HK-2 (cell line): ENCODE results near the gene TSPYL4.
"Not testable (repeated sequence)": the region's sequence is repeated elsewhere in the genome, so short reads cannot be mapped to it uniquely, and the experiment has no call there.

Experiments
- DNase-seq: peaks from one replicate; pipeline ENCODE4 v3.0.0-alpha.2; 2018; ENCODE audit not compliant: unreplicated experiment

Gene TSPYL4

GRCh38 chr6:116253505-116254296, at the start of gene TSPYL4:
TSPYL4 (minus strand) TSS chr6:116254075; CDS start chr6:116254008, 67 bp downstream.
- peak; percentile 89 for DNase-seq

GRCh38 chr6:116301104-116301503, 47.2 kb upstream of the TSPYL4 start:
- no peak for DNase-seq

- DNase-seq: no peak
Observed at GRCh38 chr6:116300566-116300965, 46.7 kb upstream of the TSPYL4 start.

DNA sequence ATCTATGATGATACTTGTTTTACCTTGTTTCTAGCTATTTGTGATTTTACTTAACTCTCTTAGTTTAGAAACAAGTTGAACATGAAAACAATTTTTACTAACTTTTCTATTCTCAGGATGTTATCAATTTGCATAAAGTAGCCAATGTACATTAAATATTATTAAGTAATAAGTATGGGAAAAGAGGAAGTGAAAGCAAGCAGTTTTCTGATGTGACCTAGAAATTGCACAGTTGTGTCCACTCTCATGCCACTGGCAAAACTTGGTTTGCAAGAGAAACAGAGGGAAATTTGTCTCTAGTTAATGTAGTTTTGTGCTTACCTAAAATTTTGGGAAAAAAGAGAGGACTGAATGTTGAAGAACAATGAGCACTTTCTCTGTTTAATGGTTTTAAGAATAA, 45.1 kb upstream of the TSPYL4 start:
- no peak for DNase-seq

- no peak for DNase-seq
Observed at GRCh38 chr6:116298273-116298672, 44.4 kb upstream of the TSPYL4 start.

DNA sequence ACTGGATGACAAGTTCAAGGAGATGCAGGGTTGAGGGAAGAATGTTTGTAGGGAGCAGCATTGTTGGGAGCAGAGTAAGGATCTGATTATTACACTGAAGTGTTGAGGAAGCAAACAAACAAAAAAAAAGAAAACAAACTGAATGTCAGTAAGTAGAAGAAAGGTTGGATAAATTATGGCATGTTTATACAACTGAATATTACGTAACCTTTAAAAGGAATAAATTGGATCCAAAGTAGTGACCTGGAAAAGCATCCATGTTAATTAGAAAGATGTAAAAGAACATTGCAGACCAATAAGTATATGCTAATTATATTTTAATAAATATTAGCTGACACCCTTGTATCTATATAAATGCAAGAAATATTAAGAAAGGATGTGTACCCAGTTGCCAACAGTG, 38.7 kb upstream of the TSPYL4 start:
- DNase-seq: no peak

- DNase-seq: no peak
Observed at GRCh38 chr6:116291701-116292396, 38.0 kb upstream of the TSPYL4 start.

DNA sequence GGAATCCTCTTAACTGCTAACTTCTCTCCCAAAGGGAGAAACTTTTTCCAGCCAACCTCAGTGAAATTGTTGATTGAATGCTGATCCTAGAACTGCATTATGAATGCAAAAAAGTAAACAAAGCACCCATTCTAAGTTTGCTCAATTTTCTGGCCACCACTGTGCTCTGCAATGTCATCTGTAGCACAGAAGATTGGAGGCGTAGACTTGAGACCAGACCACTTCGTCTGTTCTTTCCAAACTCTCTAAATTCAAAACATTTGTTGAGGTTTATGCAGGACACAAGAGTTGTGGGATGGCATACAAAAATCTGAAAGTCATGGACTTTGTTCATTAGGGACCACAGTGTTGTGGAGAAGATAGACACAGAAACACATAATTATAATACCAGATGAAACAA, 36.9 kb upstream of the TSPYL4 start:
- DNase-seq: no peak

DNA sequence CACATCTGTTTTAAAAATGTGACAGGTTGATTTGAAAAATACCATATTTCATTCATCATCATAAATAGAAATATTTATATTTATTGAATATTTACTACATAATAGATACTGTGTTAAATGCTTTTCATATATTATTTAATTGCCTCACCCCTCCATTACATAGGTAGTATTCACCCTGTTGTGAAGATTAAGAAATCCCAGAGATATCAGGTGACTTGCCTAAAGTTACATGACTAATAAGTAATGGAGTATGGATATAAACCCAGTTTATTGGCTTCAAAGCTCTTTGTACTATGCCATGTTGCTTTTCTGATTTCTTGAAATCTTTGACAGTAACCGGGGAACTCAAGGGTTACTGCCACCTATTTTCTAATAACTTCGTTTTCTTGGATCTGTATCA, 36.0 kb upstream of the TSPYL4 start:
- DNase-seq: no peak

DNA sequence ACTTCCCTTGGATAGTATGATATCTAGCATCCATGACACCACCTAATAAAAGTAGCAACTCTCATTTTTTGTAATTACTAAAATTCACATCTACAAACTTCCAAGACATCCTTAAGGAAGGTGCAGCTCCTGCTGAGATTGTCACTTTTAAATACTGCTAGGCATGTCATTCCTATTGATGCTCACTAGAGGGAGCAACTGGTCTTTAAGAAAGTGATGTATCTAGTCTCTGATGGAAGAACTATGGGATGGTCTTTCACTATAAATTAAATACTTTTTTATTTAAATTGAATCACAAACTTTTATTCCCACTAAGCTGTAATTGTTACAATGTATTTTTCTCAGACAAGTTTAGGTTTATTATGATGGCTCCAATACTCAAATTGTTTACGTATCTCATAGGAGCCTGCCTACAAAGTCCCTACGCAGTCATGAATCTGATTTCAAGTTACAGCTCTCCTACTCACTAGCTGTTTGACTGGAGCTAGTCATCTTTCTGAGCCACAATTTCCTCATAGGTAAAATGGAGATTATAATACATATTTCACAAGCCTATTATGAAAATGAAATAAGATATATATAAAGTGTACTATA, 33.9 kb upstream of the TSPYL4 start:
- DNase-seq: no peak

GRCh38 chr6:116286773-116287358, 33.0 kb upstream of the TSPYL4 start:
- no peak for DNase-seq

GRCh38 chr6:116284984-116285383, 31.1 kb upstream of the TSPYL4 start:
- not testable (repeated sequence) for DNase-seq

DNA sequence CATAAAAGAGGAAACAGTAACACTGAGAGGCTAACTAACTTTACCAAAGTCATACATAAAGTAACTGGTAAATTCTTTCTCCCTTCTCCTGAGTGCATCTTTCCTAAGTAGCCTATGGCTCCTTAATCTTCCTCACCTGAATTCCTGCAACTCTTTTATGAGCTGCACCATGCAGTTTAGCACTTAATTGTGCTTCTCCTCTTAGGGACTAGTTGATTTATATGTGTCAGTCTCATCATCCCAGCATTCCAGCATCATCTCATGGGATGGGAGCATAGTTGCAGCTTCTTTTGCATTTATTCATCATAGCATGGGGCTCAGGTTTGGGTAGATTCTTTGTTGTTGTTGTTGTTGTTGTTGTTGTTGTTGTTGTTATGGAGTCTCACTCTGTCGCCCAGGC, 29.3 kb upstream of the TSPYL4 start:
- DNase-seq: no peak

GRCh38 chr6:116282698-116283097, 28.8 kb upstream of the TSPYL4 start:
- no peak for DNase-seq

- no peak for DNase-seq
Observed at GRCh38 chr6:116280933-116281316, 27.1 kb upstream of the TSPYL4 start.

GRCh38 chr6:116280161-116280932, 26.5 kb upstream of the TSPYL4 start:
- DNase-seq: peak; percentile 13

DNA sequence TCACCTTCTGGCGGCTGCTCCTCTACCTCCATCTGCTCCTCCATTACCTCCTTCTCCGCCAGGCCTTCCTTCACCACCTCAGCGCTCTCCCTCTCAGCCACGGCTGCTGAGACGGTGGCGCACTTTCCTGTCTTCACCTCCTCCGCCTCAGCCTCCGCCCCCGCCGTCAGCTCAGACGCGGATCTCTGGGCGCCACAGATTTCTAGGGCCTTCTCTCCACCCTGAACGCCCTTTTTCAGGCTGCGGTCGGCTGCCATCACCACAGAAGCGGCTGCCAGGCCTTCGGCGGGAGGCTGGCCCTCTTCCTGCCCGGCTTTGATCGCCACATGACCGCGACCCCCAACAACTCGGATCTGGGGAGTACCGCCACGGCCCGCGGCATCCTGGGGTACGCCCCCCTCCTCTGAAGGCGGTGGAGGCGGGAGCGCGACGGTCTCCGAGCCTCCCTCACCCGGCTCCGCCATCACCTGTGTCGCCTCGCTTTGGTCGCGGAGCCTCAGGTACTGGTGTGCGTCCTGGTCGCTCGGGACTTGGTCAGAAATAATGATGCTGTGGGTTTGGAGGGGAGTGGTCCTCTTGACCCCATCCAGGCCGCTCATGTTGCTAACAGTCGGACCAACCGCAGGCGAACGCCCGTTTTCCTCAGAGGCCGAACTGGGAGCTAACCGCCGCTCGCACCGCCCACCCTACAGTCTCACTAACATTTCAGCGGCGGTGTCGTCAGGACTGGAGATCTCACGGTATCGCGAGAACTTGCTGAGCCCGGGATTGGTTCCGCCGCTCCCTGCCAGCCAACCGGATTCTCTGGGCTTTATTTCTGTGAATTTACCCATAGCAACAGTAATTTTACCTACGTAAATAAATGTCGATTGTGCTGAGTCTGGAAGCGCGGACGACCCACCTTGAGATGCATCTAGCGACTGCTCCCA, 25.6 kb upstream of the TSPYL4 start, which contains the start of gene TSPYL1:
Gene TSPYL1 (minus strand): TSS at position 699 of the 929 bp plus-strand sequence. CDS start 100 bp downstream, at position 599.
- DNase-seq: peak; percentile 96

DNA sequence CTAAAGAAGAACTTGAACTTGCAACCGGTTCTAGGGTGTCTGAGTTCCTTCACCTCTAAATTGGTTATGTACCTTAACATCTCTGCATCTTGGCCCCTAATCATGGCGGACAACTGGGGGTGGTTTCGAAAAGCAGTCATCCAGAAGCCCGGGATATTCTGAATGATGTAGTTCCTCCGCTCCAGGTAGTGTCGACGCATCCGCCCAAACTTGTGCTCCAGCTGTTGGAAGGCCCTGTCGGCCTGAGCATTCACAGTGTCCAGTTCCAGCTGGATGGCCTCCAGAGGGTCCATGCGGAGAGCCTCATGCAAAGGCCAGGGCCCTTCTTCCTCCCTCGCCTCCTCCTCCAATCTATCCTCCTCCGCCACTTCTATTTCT, 25.0 kb upstream of the TSPYL4 start:
- no peak for DNase-seq

DNA sequence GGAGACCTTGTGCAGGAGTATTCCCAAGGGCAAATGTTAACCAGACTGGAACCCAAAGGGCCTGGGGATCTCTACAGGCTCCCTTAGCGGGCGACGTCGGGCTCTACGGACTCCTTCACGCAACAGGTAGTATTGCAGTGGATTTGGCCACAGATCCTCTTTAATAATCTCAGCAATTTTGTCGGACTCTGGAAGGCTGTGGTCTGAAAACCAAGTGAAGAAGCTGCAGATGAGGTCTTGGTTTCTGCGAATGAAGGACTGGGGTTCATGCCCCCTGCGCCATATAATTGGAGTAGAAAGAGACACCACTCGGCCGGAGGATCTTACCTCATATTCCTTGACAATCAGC, 24.6 kb upstream of the TSPYL4 start:
- no peak for DNase-seq

GRCh38 chr6:116277124-116277523, 23.2 kb upstream of the TSPYL4 start:
- no peak for DNase-seq
